ENCODE data around the gene A4GALT. TPM values are rescaled to one million over a fixed set of nuclear protein-coding genes. Genes with fewer than 3 reads are reported as not detected.

The A4GALT gene
- total and polyA plus RNA-seq, 2 experiments from 2014 or later = 7.0 to 16.2 TPM

- H3K27me3 Mint-ChIP-seq (ENCODE audit: insufficient read depth, low read depth, poor library complexity) = peaks cover 25% of the 10 kb centered on the region
- Histone ChIP-seq H3F3A (replicated peaks; ENCODE audit: low read depth) (no peaks in the 10 kb centered on the region), H3K4me1 (ENCODE audit: insufficient read depth) (peaks cover 13% of the 10 kb centered on the region), H4K20me1 (replicated peaks; ENCODE audit: insufficient read depth) (peaks cover 9% of the 10 kb centered on the region), H3K4me2 (no peak overlapping the region), H3K36me3 (ENCODE audit: insufficient read depth) (no peaks in the 10 kb centered on the region), H3K27ac (ENCODE audit: low read depth) (peak overlapping the region; percentile 69; the same call in 1 of the 2 replicates), H3K27me3 (ENCODE audit: insufficient read depth) (no peaks in the 10 kb centered on the region), H3K9me2 (ENCODE audit: insufficient read depth) (no peaks in the 10 kb centered on the region), H2AFZ (no peak overlapping the region), H3K4me3 (no peak overlapping the region), H3K79me2 (replicated peaks; ENCODE audit: insufficient read depth) (peaks cover 46% of the 10 kb centered on the region)
- DNase-seq (ENCODE audit: low spot score) (no peak), ATAC-seq (no peak)
- no peak overlapping the region for H3K4me3 Mint-ChIP-seq
- H3K36me3 Mint-ChIP-seq (ENCODE audit: low read depth) = no peaks in the 10 kb centered on the region
- no peaks in the 10 kb centered on the region for H3K9me3 Mint-ChIP-seq
- TF ChIP-seq CTCF (conservative IDR thresholded peaks at IDR 0.05; ENCODE audit: low read depth in 2 of 2) (no peak), NANOG (IDR thresholded peaks at IDR 0.05; ENCODE audit: borderline replicate concordance) (no peak), REST (IDR thresholded peaks at IDR 0.05; ENCODE audit: unreplicated experiment) (no peak), POLR2AphosphoS5 (IDR thresholded peaks at IDR 0.05; ENCODE audit: low read depth) (no peak)
- H3K4me1 Mint-ChIP-seq = peaks cover 25% of the 10 kb centered on the region
- peak overlapping the region; percentile 84; the same call in 1 of the 2 replicates for H3K27ac Mint-ChIP-seq
Measured at GRCh38 chr22:42645341-42645937, 75.2 kb downstream of the A4GALT start.

DNA sequence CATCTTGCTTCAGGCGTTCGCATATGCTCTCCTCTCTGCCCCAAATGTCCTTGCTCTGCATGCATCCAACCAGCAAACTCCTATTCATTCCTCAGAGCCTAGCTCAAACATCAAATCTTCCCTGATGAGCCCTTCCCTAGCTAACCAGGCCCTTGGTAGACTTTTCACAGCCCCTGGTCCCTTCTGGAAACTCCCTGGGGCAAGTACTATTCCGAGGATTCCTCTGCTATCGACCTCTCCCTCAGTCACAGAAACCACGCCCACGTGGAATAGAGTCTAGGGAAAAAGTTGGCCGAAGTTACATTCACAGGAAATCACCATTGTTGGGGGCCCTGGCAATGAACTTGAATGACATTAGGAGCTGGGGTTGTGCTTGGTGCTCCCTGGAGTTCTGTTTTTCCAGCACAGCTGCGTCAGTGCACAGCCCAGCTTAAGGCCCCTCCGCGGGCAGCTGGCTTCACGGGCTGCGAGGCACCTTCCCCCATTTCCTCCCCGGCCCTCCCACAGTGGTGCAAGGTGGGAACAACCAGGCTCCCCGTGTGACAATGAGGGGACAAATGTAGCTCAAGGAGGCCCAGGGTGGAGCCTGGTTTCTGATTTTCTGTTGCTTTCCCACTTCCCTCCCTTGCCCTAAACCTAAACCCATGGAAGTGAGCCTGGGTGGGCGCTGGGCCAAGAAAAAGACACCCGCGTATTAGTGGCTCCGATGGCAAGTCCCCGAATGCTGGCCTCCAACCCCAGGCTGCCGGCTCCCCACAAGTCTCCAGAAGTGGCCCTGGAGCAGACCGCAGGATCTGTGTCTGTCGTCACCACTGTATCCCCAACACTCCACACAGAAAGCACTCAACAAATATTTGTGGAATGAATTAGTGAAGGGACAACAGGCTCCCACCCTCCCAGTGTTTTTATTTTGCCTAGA lies 76.0 kb downstream of the A4GALT start:
- no peak overlapping the region for H2AFZ ChIP-seq
- peaks cover 9% of the 10 kb centered on the region for H4K20me1 ChIP-seq (replicated peaks; ENCODE audit: insufficient read depth)
- peaks cover 13% of the 10 kb centered on the region for H3K4me1 ChIP-seq (ENCODE audit: insufficient read depth)
- no peaks in the 10 kb centered on the region for H3K27me3 ChIP-seq (ENCODE audit: insufficient read depth)
- Mint-ChIP-seq H3K4me1 (peaks cover 25% of the 10 kb centered on the region), H3K27ac (peak overlapping the region; percentile 84), H3K36me3 (ENCODE audit: low read depth) (no peaks in the 10 kb centered on the region), H3K9me3 (no peaks in the 10 kb centered on the region), H3K4me3 (no peak overlapping the region; the same call in 2 of the 3 replicates), H3K27me3 (ENCODE audit: insufficient read depth, low read depth, poor library complexity) (peaks cover 22% of the 10 kb centered on the region)
- peaks cover 49% of the 10 kb centered on the region for H3K79me2 ChIP-seq (replicated peaks; ENCODE audit: insufficient read depth)
- no peak overlapping the region for H3K4me3 ChIP-seq
- TF ChIP-seq REST (IDR thresholded peaks at IDR 0.05; ENCODE audit: unreplicated experiment) = no peak
- no peak for TF ChIP-seq ETS1 (IDR thresholded peaks at IDR 0.05)
- H3F3A ChIP-seq (replicated peaks; ENCODE audit: low read depth) = no peaks in the 10 kb centered on the region
- ATAC-seq (no peak), DNase-seq (ENCODE audit: low spot score) (no peak)
- peak overlapping the region; percentile 49; the same call in 1 of the 2 replicates for H3K4me2 ChIP-seq
- no peaks in the 10 kb centered on the region for H3K36me3 ChIP-seq (ENCODE audit: insufficient read depth)
- peak overlapping the region; percentile 69; the same call in 1 of the 2 replicates for H3K27ac ChIP-seq (ENCODE audit: low read depth)
- no peaks in the 10 kb centered on the region for H3K9me2 ChIP-seq (ENCODE audit: insufficient read depth)
